ENCODE results near the gene BTBD2. TPM values are rescaled to one million over a fixed set of nuclear protein-coding genes. Genes with fewer than 3 reads are reported as not detected.

The BTBD2 gene
- total and polyA plus RNA-seq, 2 experiments from 2014 or later, result 23.8 to 130 TPM

DNA sequence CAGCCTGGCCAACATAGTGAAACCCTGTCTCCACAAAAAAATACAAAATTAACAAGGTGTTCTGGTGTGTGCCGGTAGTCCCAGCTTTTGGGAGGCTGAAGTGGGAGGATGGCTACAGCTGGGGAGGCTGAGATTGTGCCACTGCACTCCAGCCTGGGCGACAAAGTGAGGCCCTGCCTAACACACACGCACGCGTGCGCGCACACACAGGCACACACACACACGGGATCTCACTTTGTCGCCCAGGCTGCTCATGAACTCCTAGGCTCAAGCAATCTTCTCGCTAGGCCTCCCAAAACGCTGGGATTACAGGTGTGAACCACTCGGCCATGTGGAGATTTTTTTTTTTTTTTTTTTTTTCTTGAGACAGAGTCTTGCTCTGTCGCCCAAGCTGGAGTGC lies 3.2 kb upstream of the BTBD2 start:
- Histone ChIP-seq H3K4me2 (no peak overlapping the region), H3K36me3 (ENCODE audit: insufficient read depth) (no peaks in the 10 kb centered on the region), H3K4me1 (ENCODE audit: insufficient read depth) (0 out of 2 replicates have a peak, but pooled peaks cover 3% of the 10 kb centered on the region), H3K9me2 (ENCODE audit: insufficient read depth) (no peaks in the 10 kb centered on the region), H3K4me3 (no peak overlapping the region), H3K27ac (ENCODE audit: low read depth) (no peak overlapping the region), H3K79me2 (replicated peaks; ENCODE audit: insufficient read depth) (no peaks in the 10 kb centered on the region), H2AFZ (no peak overlapping the region), H3F3A (replicated peaks; ENCODE audit: low read depth) (peaks cover 9% of the 10 kb centered on the region; the same call in 1 of the 2 replicates), H4K20me1 (replicated peaks; ENCODE audit: insufficient read depth) (no peaks in the 10 kb centered on the region; the same call in 1 of the 2 replicates), H3K27me3 (ENCODE audit: insufficient read depth) (no peaks in the 10 kb centered on the region)
- Mint-ChIP-seq H3K36me3 (ENCODE audit: low read depth) (0 out of 3 replicates have a peak, but pooled peaks cover 2% of the 10 kb centered on the region), H3K4me1 (no peaks in the 10 kb centered on the region; the same call in 2 of the 3 replicates), H3K9me3 (peaks cover 6% of the 10 kb centered on the region; the same call in 2 of the 3 replicates), H3K27ac (no peak overlapping the region), H3K27me3 (ENCODE audit: insufficient read depth, low read depth, poor library complexity) (peaks cover 20% of the 10 kb centered on the region), H3K4me3 (no peak overlapping the region)
- DNase-seq (ENCODE audit: low spot score) (no peak), ATAC-seq (no peak)
- TF ChIP-seq NANOG (IDR thresholded peaks at IDR 0.05; ENCODE audit: borderline replicate concordance) (no peak), JUNB (IDR thresholded peaks at IDR 0.05; ENCODE audit: unreplicated experiment) (no peak), STAT1 (IDR thresholded peaks at IDR 0.05; ENCODE audit: unreplicated experiment) (no peak), ZNF114 (CRISPR knock-in tag; IDR thresholded peaks at IDR 0.05) (no peak), EZH2phosphoT487 (IDR thresholded peaks at IDR 0.05; ENCODE audit: unreplicated experiment) (no peak), EZH2 (IDR thresholded peaks at IDR 0.05; ENCODE audit: low read depth, unreplicated experiment) (no peak), CREB1 (CRISPR knock-in tag; IDR thresholded peaks at IDR 0.05; ENCODE audit: low read depth) (no peak), POLR2AphosphoS5 (IDR thresholded peaks at IDR 0.05; ENCODE audit: low read depth) (no peak), ZNF331 (CRISPR knock-in tag; IDR thresholded peaks at IDR 0.05; ENCODE audit: low read depth) (no peak)
- TF ChIP-seq, protein P1, sequence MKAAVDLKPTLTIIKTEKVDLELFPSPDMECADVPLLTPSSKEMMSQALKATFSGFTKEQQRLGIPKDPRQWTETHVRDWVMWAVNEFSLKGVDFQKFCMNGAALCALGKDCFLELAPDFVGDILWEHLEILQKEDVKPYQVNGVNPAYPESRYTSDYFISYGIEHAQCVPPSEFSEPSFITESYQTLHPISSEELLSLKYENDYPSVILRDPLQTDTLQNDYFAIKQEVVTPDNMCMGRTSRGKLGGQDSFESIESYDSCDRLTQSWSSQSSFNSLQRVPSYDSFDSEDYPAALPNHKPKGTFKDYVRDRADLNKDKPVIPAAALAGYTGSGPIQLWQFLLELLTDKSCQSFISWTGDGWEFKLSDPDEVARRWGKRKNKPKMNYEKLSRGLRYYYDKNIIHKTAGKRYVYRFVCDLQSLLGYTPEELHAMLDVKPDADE (IDR thresholded peaks at IDR 0.05), result no peak
- TF ChIP-seq, protein P2, sequence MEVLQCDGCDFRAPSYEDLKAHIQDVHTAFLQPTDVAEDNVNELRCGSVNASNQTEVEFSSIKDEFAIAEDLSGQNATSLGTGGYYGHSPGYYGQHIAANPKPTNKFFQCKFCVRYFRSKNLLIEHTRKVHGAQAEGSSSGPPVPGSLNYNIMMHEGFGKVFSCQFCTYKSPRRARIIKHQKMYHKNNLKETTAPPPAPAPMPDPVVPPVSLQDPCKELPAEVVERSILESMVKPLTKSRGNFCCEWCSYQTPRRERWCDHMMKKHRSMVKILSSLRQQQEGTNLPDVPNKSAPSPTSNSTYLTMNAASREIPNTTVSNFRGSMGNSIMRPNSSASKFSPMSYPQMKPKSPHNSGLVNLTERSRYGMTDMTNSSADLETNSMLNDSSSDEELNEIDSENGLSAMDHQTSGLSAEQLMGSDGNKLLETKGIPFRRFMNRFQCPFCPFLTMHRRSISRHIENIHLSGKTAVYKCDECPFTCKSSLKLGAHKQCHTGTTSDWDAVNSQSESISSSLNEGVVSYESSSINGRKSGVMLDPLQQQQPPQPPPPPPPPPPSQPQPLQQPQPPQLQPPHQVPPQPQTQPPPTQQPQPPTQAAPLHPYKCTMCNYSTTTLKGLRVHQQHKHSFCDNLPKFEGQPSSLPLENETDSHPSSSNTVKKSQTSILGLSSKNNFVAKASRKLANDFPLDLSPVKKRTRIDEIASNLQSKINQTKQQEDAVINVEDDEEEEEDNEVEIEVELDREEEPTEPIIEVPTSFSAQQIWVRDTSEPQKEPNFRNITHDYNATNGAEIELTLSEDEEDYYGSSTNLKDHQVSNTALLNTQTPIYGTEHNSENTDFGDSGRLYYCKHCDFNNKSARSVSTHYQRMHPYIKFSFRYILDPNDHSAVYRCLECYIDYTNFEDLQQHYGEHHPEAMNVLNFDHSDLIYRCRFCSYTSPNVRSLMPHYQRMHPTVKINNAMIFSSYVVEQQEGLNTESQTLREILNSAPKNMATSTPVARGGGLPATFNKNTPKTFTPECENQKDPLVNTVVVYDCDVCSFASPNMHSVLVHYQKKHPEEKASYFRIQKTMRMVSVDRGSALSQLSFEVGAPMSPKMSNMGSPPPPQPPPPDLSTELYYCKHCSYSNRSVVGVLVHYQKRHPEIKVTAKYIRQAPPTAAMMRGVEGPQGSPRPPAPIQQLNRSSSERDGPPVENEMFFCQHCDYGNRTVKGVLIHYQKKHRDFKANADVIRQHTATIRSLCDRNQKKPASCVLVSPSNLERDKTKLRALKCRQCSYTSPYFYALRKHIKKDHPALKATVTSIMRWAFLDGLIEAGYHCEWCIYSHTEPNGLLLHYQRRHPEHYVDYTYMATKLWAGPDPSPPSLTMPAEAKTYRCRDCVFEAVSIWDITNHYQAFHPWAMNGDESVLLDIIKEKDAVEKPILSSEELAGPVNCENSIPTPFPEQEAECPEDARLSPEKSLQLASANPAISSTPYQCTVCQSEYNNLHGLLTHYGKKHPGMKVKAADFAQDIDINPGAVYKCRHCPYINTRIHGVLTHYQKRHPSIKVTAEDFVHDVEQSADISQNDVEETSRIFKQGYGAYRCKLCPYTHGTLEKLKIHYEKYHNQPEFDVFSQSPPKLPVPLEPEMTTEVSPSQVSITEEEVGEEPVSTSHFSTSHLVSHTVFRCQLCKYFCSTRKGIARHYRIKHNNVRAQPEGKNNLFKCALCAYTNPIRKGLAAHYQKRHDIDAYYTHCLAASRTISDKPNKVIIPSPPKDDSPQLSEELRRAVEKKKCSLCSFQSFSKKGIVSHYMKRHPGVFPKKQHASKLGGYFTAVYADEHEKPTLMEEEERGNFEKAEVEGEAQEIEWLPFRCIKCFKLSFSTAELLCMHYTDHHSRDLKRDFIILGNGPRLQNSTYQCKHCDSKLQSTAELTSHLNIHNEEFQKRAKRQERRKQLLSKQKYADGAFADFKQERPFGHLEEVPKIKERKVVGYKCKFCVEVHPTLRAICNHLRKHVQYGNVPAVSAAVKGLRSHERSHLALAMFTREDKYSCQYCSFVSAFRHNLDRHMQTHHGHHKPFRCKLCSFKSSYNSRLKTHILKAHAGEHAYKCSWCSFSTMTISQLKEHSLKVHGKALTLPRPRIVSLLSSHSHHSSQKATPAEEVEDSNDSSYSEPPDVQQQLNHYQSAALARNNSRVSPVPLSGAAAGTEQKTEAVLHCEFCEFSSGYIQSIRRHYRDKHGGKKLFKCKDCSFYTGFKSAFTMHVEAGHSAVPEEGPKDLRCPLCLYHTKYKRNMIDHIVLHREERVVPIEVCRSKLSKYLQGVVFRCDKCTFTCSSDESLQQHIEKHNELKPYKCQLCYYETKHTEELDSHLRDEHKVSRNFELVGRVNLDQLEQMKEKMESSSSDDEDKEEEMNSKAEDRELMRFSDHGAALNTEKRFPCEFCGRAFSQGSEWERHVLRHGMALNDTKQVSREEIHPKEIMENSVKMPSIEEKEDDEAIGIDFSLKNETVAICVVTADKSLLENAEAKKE (CRISPR knock-in tag; IDR thresholded peaks at IDR 0.05), result no peak
- TF ChIP-seq, protein P3, sequence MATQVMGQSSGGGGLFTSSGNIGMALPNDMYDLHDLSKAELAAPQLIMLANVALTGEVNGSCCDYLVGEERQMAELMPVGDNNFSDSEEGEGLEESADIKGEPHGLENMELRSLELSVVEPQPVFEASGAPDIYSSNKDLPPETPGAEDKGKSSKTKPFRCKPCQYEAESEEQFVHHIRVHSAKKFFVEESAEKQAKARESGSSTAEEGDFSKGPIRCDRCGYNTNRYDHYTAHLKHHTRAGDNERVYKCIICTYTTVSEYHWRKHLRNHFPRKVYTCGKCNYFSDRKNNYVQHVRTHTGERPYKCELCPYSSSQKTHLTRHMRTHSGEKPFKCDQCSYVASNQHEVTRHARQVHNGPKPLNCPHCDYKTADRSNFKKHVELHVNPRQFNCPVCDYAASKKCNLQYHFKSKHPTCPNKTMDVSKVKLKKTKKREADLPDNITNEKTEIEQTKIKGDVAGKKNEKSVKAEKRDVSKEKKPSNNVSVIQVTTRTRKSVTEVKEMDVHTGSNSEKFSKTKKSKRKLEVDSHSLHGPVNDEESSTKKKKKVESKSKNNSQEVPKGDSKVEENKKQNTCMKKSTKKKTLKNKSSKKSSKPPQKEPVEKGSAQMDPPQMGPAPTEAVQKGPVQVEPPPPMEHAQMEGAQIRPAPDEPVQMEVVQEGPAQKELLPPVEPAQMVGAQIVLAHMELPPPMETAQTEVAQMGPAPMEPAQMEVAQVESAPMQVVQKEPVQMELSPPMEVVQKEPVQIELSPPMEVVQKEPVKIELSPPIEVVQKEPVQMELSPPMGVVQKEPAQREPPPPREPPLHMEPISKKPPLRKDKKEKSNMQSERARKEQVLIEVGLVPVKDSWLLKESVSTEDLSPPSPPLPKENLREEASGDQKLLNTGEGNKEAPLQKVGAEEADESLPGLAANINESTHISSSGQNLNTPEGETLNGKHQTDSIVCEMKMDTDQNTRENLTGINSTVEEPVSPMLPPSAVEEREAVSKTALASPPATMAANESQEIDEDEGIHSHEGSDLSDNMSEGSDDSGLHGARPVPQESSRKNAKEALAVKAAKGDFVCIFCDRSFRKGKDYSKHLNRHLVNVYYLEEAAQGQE (IDR thresholded peaks at IDR 0.05; ENCODE audit: unreplicated experiment), result no peak
- TF ChIP-seq, protein P4, sequence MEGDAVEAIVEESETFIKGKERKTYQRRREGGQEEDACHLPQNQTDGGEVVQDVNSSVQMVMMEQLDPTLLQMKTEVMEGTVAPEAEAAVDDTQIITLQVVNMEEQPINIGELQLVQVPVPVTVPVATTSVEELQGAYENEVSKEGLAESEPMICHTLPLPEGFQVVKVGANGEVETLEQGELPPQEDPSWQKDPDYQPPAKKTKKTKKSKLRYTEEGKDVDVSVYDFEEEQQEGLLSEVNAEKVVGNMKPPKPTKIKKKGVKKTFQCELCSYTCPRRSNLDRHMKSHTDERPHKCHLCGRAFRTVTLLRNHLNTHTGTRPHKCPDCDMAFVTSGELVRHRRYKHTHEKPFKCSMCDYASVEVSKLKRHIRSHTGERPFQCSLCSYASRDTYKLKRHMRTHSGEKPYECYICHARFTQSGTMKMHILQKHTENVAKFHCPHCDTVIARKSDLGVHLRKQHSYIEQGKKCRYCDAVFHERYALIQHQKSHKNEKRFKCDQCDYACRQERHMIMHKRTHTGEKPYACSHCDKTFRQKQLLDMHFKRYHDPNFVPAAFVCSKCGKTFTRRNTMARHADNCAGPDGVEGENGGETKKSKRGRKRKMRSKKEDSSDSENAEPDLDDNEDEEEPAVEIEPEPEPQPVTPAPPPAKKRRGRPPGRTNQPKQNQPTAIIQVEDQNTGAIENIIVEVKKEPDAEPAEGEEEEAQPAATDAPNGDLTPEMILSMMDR (conservative IDR thresholded peaks at IDR 0.05; ENCODE audit: low read depth in 2 of 2), result no peak
